Left ventricle myocardium superior (tissue), 1 donor: ENCODE measurements around the gene GRPEL2. TPM values are rescaled to one million over a fixed set of nuclear protein-coding genes. Genes with fewer than 3 reads are reported as not detected.

ENCODE experiments used
- ATAC-seq: fragments of 200-7000 bp; cut with Tn5 transposase; one replicate; pipeline ENCODE4 v1.9.1; 2020; ENCODE audit warnings: mild to moderate bottlenecking, moderate library complexity
- DNase-seq: peaks from one replicate; pipeline ENCODE4 v3.0.0-alpha.2; 2020
- intact Hi-C: fragments of 100-400 bp; cut with micrococcal nuclease; formaldehyde crosslinking; loops from one replicate; pipeline ENCODE4 v1.11.0; 2022
- total RNA-seq: library from RNA; stranded (reverse); fragmentation: NEBNext Ultra II Directional; extraction: Animal tissue kit (Norgen Biotek cat#: 25700); gene quantifications from one replicate; pipeline ENCODE4 v1.2.1, GENCODE V29; 2021
- donor health status: DM: no; HTN: yes; CAD: no; lungs with severe emphysema.

Gene GRPEL2
- total RNA-seq, 1 donor from 2014 or later = 8.9 TPM

GRCh38 chr5:149315753-149316152 is 29.5 kb upstream of the GRPEL2 start:
- DNase-seq = no peak
- intact Hi-C loops = loop anchor here (10.0 kb wide), 1 partner anchor 51 kb away; no protein-coding TSS in a partner anchor

GRCh38 chr5:149317281-149318048 is 27.8 kb upstream of the GRPEL2 start:
- ATAC-seq (no peak), DNase-seq (no peak)
- intact Hi-C loops = loop anchor here (10.0 kb wide), 1 partner anchor 53 kb away; no protein-coding TSS in a partner anchor

More at GRCh38 chr5:149315753-149316152, 29.5 kb upstream of the GRPEL2 start:
- no peak for ATAC-seq

GRCh38 chr5:149319174-149319573 is 26.1 kb upstream of the GRPEL2 start:
- no peak for ATAC-seq
- intact Hi-C loops = loop anchor here (10.0 kb wide), 1 partner anchor 54 kb away; no protein-coding TSS in a partner anchor
- no peak for DNase-seq

- peak; percentile 93 for DNase-seq
- intact Hi-C loops = no loop called here
- peak; percentile 91 for ATAC-seq
Measured at GRCh38 chr5:149320791-149321330, 24.4 kb upstream of the GRPEL2 start.

- intact Hi-C loops = no loop called here
- ATAC-seq (no peak), DNase-seq (no peak)
Measured at GRCh38 chr5:149322518-149322917, 22.8 kb upstream of the GRPEL2 start.

- intact Hi-C loops = no loop called here
- ATAC-seq (no peak), DNase-seq (no peak)
Measured at GRCh38 chr5:149323210-149323609, 22.1 kb upstream of the GRPEL2 start.

- ATAC-seq = no peak
Measured at GRCh38 chr5:149323621-149324205, 21.6 kb upstream of the GRPEL2 start.

GRCh38 chr5:149324641-149325040 is 20.7 kb upstream of the GRPEL2 start:
- intact Hi-C loops = no loop called here
- no peak for DNase-seq
- no peak for ATAC-seq

More at GRCh38 chr5:149323621-149324205, 21.6 kb upstream of the GRPEL2 start:
- intact Hi-C loops = no loop called here
- no peak for DNase-seq

GRCh38 chr5:149325166-149325735 is 20.0 kb upstream of the GRPEL2 start:
- peak; percentile 46 for ATAC-seq
- intact Hi-C loops = no loop called here
- no peak for DNase-seq

- ATAC-seq = no peak
Measured at GRCh38 chr5:149325894-149326293, 19.4 kb upstream of the GRPEL2 start.

GRCh38 chr5:149326611-149327010 is 18.7 kb upstream of the GRPEL2 start:
- intact Hi-C loops = no loop called here
- no peak for DNase-seq
- ATAC-seq = no peak

More at GRCh38 chr5:149325894-149326293, 19.4 kb upstream of the GRPEL2 start:
- no peak for DNase-seq
- intact Hi-C loops = no loop called here

- DNase-seq = no peak
- no peak for ATAC-seq
- intact Hi-C loops = no loop called here
Measured at GRCh38 chr5:149328177-149328576, 17.1 kb upstream of the GRPEL2 start.

GRCh38 chr5:149333711-149334443 is 11.4 kb upstream of the GRPEL2 start:
- ATAC-seq = no peak
- intact Hi-C loops = no loop called here
- no peak for DNase-seq

GRCh38 chr5:149337736-149338135 is 7.6 kb upstream of the GRPEL2 start:
- ATAC-seq (no peak), DNase-seq (no peak)
- intact Hi-C loops = no loop called here

- no peak for DNase-seq
- intact Hi-C loops = no loop called here
- ATAC-seq = no peak
Measured at GRCh38 chr5:149338364-149338763, 6.9 kb upstream of the GRPEL2 start.

- no peak for ATAC-seq
- intact Hi-C loops = no loop called here
- DNase-seq = no peak
Measured at GRCh38 chr5:149340920-149341319, 4.4 kb upstream of the GRPEL2 start.

GRCh38 chr5:149341876-149342275 is 3.4 kb upstream of the GRPEL2 start:
- no peak for DNase-seq
- ATAC-seq = no peak
- intact Hi-C loops = no loop called here

GRCh38 chr5:149344151-149344550 is 1.1 kb upstream of the GRPEL2 start:
- ATAC-seq = no peak
- intact Hi-C loops = no loop called here
- no peak for DNase-seq

GRCh38 chr5:149345892-149346222 is 558 bp downstream of the GRPEL2 start:
- ATAC-seq = peak; percentile 1
- intact Hi-C loops = no loop called here

GRCh38 chr5:149348518-149348917 is 3.2 kb downstream of the GRPEL2 start:
- no peak for DNase-seq
- intact Hi-C loops = no loop called here
- ATAC-seq = no peak

More at GRCh38 chr5:149345892-149346222, 558 bp downstream of the GRPEL2 start:
- no peak for DNase-seq
